Neural cell (in vitro differentiated cells): ENCODE measurements around the gene ZFYVE28. TPM values are rescaled to one million over a fixed set of nuclear protein-coding genes. Genes with fewer than 3 reads are reported as not detected.

Source experiments
- H2AFZ ChIP-seq: fragments of 200-600, 300-800 bp; sonication (generic), shearing (Covaris generic); 2 replicates; pipeline ENCODE4 v1.6.0; 2014; ENCODE audit warnings: low read depth, mild to moderate bottlenecking, antibody characterized with exemption, low read length, moderate library complexity
- H3F3A ChIP-seq: fragments of 200-600 bp; shearing (Covaris generic); 2 replicates; pipeline ENCODE4 v1.6.1; 2016; ENCODE audit warnings: mild to moderate bottlenecking, moderate library complexity, mixed read lengths, antibody characterized with exemption, low read length; ENCODE audit not compliant: insufficient read depth, poor library complexity, severe bottlenecking
- H3K27ac ChIP-seq: fragments of 200-600, 300-800 bp; sonication (generic), shearing (Covaris generic); 2 replicates; pipeline ENCODE4 v1.5.1; 2014; ENCODE audit warnings: mild to moderate bottlenecking, low read length, moderate library complexity
- H3K27me3 ChIP-seq: fragments of 300-800, 200-600 bp; sonication (generic), shearing (Covaris generic); 2 replicates; pipeline ENCODE4 v1.6.0; 2014; ENCODE audit warnings: mild to moderate bottlenecking, low read depth, low read length, moderate library complexity; ENCODE audit not compliant: insufficient read depth
- H3K36me3 ChIP-seq: fragments of 300-800, 200-600 bp; sonication (generic), shearing (Covaris generic); 2 replicates; pipeline ENCODE4 v1.5.1; 2014; ENCODE audit warnings: mild to moderate bottlenecking, antibody characterized with exemption, low read length, moderate library complexity; ENCODE audit not compliant: insufficient read depth
- H3K4me2 ChIP-seq: fragments of 300-800, 200-600 bp; sonication (generic), shearing (Covaris generic); 2 replicates; pipeline ENCODE4 v1.6.0; 2014; ENCODE audit warnings: mild to moderate bottlenecking, low read length
- H3K4me3 ChIP-seq: fragments of 300-800, 200-600 bp; sonication (generic), shearing (Covaris generic); 2 replicates; pipeline ENCODE4 v1.5.1; 2014; ENCODE audit warnings: mild to moderate bottlenecking, low read length, moderate library complexity
- H3K79me2 ChIP-seq: fragments of 200-600 bp; shearing (Covaris generic); replicated peaks from 2 replicates; pipeline ENCODE4 v1.6.0; 2014; ENCODE audit warnings: mild to moderate bottlenecking, low read length, moderate library complexity; ENCODE audit not compliant: insufficient read depth
- H3K9ac ChIP-seq: fragments of 300-800, 200-600 bp; sonication (generic), shearing (Covaris generic); 2 replicates; pipeline ENCODE4 v1.6.1; 2016; ENCODE audit warnings: mild to moderate bottlenecking, low read length, mixed read lengths
- H3K9me2 ChIP-seq: fragments of 200-600 bp; shearing (Covaris generic); 2 replicates; pipeline ENCODE4 v1.6.1; 2016; ENCODE audit warnings: mild to moderate bottlenecking, low read length, mixed read lengths; ENCODE audit not compliant: insufficient read depth
- H3K9me3 ChIP-seq: fragments of 200-600, 300-800 bp; sonication (generic), shearing (Covaris generic); 2 replicates; pipeline ENCODE4 v1.6.1; 2016; ENCODE audit warnings: mild to moderate bottlenecking, mixed run types, low read length, moderate library complexity, mixed read lengths
- H4K20me1 ChIP-seq: fragments of 200-600 bp; shearing (Covaris generic); 2 replicates; pipeline ENCODE4 v1.6.1; 2016; ENCODE audit warnings: mild to moderate bottlenecking, mixed run types; ENCODE audit not compliant: insufficient read depth
- CTCF ChIP-seq: fragments of 450-650 bp; IDR thresholded peaks from 2 replicates; pipeline ENCODE4 v1.5.1; 2014; ENCODE audit warnings: antibody characterized with exemption, mild to moderate bottlenecking, moderate library complexity; ENCODE audit not compliant: poor library complexity, severe bottlenecking
- EP300 ChIP-seq: fragments of 450-650 bp; conservative IDR thresholded peaks from 2 replicates; pipeline ENCODE4 v1.6.1; 2014; ENCODE audit warnings: antibody characterized with exemption, mild to moderate bottlenecking, moderate library complexity; ENCODE audit not compliant: poor library complexity, severe bottlenecking
- EZH2 ChIP-seq: fragments of 200-600, 300-800 bp; shearing (Covaris generic), sonication (generic); IDR thresholded peaks from 2 replicates; pipeline ENCODE4 v1.6.1; 2014; ENCODE audit warnings: antibody characterized with exemption, low read length, borderline replicate concordance, mild to moderate bottlenecking; ENCODE audit not compliant: insufficient read depth, poor library complexity, severe bottlenecking
- MXI1 ChIP-seq: fragments of 450-650 bp; conservative IDR thresholded peaks from 2 replicates; pipeline ENCODE4 v1.6.1; 2014; ENCODE audit warnings: antibody characterized with exemption, mild to moderate bottlenecking; ENCODE audit not compliant: poor library complexity, severe bottlenecking
- POLR2AphosphoS5 ChIP-seq: IDR thresholded peaks from 2 replicates; pipeline ENCODE4 v1.6.1; 2012
- RAD21 ChIP-seq: fragments of 450-650 bp; conservative IDR thresholded peaks from 2 replicates; pipeline ENCODE4 v1.6.1; 2014; ENCODE audit warnings: antibody characterized with exemption, mild to moderate bottlenecking, moderate library complexity
- SMC3 ChIP-seq: fragments of 450-650 bp; conservative IDR thresholded peaks from 2 replicates; pipeline ENCODE4 v1.6.1; 2014; ENCODE audit warnings: antibody characterized with exemption, mild to moderate bottlenecking, moderate library complexity; ENCODE audit not compliant: poor library complexity
- TAF1 ChIP-seq: IDR thresholded peaks from 2 replicates; pipeline ENCODE4 v1.6.1; 2012; ENCODE audit warnings: low read depth
- polyA plus RNA-seq: library from polyadenylated mRNA; depleted of rRNA; stranded (reverse); fragments of >200 nt; gene quantifications from 2 replicates; pipeline ENCODE4 v1.2.3, GENCODE V29; 2014
- TF ChIP-seq, protein P1 (sequence below): IDR thresholded peaks from 2 replicates; pipeline ENCODE4 v1.6.1; 2012; ENCODE audit warnings: borderline replicate concordance

The ZFYVE28 gene
- polyA plus RNA-seq, 1 donor from 2014 or later = 2.4 TPM

GRCh38 chr4:2327579-2327978, 90.9 kb downstream of the ZFYVE28 start:
- Histone ChIP-seq H3K9me3 (no peaks in the 10 kb centered on the region), H3K36me3 (no peaks in the 10 kb centered on the region), H3K27me3 (no peaks in the 10 kb centered on the region), H3K27ac (no peak overlapping the region), H3K4me3 (no peak overlapping the region), H2AFZ (no peak overlapping the region), H3F3A (no peaks in the 10 kb centered on the region), H3K9ac (no peak overlapping the region), H4K20me1 (no peaks in the 10 kb centered on the region), H3K9me2 (no peaks in the 10 kb centered on the region), H3K4me2 (no peak overlapping the region), H3K79me2 (no peaks in the 10 kb centered on the region)
- TF ChIP-seq MXI1 (no peak), RAD21 (no peak), TAF1 (no peak), POLR2AphosphoS5 (no peak), EP300 (no peak), CTCF (no peak), SMC3 (no peak), EZH2 (no peak)
- TF ChIP-seq, protein P1, sequence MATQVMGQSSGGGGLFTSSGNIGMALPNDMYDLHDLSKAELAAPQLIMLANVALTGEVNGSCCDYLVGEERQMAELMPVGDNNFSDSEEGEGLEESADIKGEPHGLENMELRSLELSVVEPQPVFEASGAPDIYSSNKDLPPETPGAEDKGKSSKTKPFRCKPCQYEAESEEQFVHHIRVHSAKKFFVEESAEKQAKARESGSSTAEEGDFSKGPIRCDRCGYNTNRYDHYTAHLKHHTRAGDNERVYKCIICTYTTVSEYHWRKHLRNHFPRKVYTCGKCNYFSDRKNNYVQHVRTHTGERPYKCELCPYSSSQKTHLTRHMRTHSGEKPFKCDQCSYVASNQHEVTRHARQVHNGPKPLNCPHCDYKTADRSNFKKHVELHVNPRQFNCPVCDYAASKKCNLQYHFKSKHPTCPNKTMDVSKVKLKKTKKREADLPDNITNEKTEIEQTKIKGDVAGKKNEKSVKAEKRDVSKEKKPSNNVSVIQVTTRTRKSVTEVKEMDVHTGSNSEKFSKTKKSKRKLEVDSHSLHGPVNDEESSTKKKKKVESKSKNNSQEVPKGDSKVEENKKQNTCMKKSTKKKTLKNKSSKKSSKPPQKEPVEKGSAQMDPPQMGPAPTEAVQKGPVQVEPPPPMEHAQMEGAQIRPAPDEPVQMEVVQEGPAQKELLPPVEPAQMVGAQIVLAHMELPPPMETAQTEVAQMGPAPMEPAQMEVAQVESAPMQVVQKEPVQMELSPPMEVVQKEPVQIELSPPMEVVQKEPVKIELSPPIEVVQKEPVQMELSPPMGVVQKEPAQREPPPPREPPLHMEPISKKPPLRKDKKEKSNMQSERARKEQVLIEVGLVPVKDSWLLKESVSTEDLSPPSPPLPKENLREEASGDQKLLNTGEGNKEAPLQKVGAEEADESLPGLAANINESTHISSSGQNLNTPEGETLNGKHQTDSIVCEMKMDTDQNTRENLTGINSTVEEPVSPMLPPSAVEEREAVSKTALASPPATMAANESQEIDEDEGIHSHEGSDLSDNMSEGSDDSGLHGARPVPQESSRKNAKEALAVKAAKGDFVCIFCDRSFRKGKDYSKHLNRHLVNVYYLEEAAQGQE = no peak

DNA sequence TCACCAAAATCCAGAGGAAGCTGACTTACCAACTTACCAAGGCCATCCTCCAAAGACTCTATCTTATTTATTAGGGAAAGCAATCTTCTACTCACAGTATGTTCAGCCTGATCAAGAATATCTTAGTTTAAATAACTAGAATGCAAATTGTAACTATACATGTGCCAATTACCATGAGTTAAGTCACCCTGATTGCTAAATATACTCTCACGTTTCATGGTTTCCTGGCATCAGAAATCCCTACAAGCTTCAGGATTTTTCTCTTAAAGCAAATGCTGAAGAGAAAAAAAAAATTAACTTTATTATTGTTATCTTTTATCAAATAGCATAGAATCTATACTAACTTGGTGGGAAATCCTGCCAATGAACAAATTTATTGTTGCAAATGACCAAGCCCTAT, 93.6 kb downstream of the ZFYVE28 start:
- Histone ChIP-seq H2AFZ (no peak overlapping the region), H3F3A (no peaks in the 10 kb centered on the region), H3K4me2 (no peak overlapping the region), H3K9me3 (no peaks in the 10 kb centered on the region), H4K20me1 (no peaks in the 10 kb centered on the region), H3K27ac (no peak overlapping the region), H3K4me3 (no peak overlapping the region), H3K79me2 (no peaks in the 10 kb centered on the region), H3K36me3 (no peaks in the 10 kb centered on the region), H3K27me3 (no peaks in the 10 kb centered on the region), H3K9me2 (no peaks in the 10 kb centered on the region), H3K9ac (no peak overlapping the region)
- no peak for TF ChIP-seq MXI1
- TF ChIP-seq, protein P1 = no peak
